Caco-2 (cell line): ENCODE data around the gene GSKIP. TPM values are rescaled to one million over a fixed set of nuclear protein-coding genes. Genes with fewer than 3 reads are reported as not detected.

Source experiments
- BruUV-seq: library from RNA; stranded (reverse); fragments of 400-500 nt; replicated peaks from 2 replicates; lab custom pipeline; 2021; lab: Mats Ljungman, UMichigan
- CTCF ChIA-PET: fragments of 300-600 bp; sonication (Branson Sonifier 250); formaldehyde crosslinking; loops from one replicate; lab custom pipeline; 2022; ENCODE audit warnings: antibody characterized with exemption; lab: Charles Lee
- POLR2A ChIA-PET: fragments of 300-600 bp; sonication (Branson Sonifier 250); formaldehyde crosslinking; loops from one replicate; lab custom pipeline; 2022; ENCODE audit warnings: antibody characterized with exemption; lab: Charles Lee
- DNase-seq, 2 experiments: peaks; one replicate each; pipeline versions ENCODE4 v3.0.0 to v3.0.0-alpha.2; 2020 to 2022
- H3K27me3 ChIP-seq: replicated peaks from 2 replicates; pipeline ENCODE4 v1.6.0; 2011; ENCODE audit warnings: low read length; ENCODE audit not compliant: control insufficient read depth, insufficient read depth
- H3K36me3 ChIP-seq: 2 replicates; pipeline ENCODE4 v1.5.1; 2011; ENCODE audit warnings: low read length; ENCODE audit not compliant: control insufficient read depth, insufficient read depth
- H3K4me1 ChIP-seq: fragments of 250-450 bp; sonication (Bioruptor Pico); 2 replicates; pipeline ENCODE4 v1.5.1; 2020; ENCODE audit warnings: mild to moderate bottlenecking
- H3K4me3 ChIP-seq: 2 replicates; pipeline ENCODE4 v1.5.1; 2011; ENCODE audit warnings: low read depth, mild to moderate bottlenecking, control low read depth, low read length
- H3K9me3 ChIP-seq: fragments of 250-450 bp; sonication (Bioruptor Pico); 2 replicates; pipeline ENCODE4 v1.5.1; 2020; ENCODE audit warnings: mild to moderate bottlenecking, moderate library complexity
- H3K27ac Mint-ChIP-seq: one replicate; pipeline ENCODE4 v1.8.0; 2022; ENCODE audit warnings: mixed read lengths; ENCODE audit not compliant: unreplicated experiment
- H3K27me3 Mint-ChIP-seq: one replicate; pipeline ENCODE4 v1.8.0; 2022; ENCODE audit warnings: mixed read lengths; ENCODE audit not compliant: insufficient read depth, unreplicated experiment
- H3K36me3 Mint-ChIP-seq: one replicate; pipeline ENCODE4 v1.8.0; 2022; ENCODE audit warnings: mild to moderate bottlenecking, mixed read lengths; ENCODE audit not compliant: insufficient read depth, unreplicated experiment
- H3K4me1 Mint-ChIP-seq: one replicate; pipeline ENCODE4 v1.8.0; 2022; ENCODE audit warnings: low read depth, mixed read lengths; ENCODE audit not compliant: unreplicated experiment
- H3K4me3 Mint-ChIP-seq: one replicate; pipeline ENCODE4 v1.8.0; 2022; ENCODE audit warnings: mild to moderate bottlenecking, moderate library complexity, mixed read lengths; ENCODE audit not compliant: unreplicated experiment
- H3K9me3 Mint-ChIP-seq: one replicate; pipeline ENCODE4 v1.8.0; 2022; ENCODE audit warnings: mixed read lengths; ENCODE audit not compliant: unreplicated experiment
- CTCF ChIP-seq, 2 experiments: fragments of 200-600 bp in 1 of 2; IDR thresholded peaks; 1 replicate in 1 of 2; 2 replicates in 1 of 2; pipeline versions ENCODE4 v1.5.1 to v1.8.0; 2011 to 2022; ENCODE audit warnings: antibody characterized with exemption in 1 of 2, control low read depth in 1 of 2, inconsistent platforms in 1 of 2, low read depth in 1 of 2, low read length in 1 of 2, mild to moderate bottlenecking in 1 of 2, moderate library complexity in 1 of 2; ENCODE audit not compliant: insufficient read depth in 1 of 2, severe bottlenecking in 1 of 2, unreplicated experiment in 1 of 2
- intact Hi-C: fragments of 100-400 bp; cut with micrococcal nuclease; formaldehyde crosslinking; loops from one replicate; pipeline ENCODE4 v1.10.0; 2022; ENCODE audit not compliant: unreplicated experiment
- total RNA-seq: library from RNA; stranded (reverse); gene quantifications from 2 replicates; pipeline ENCODE4 v1.2.3, GENCODE V29; 2022

The GSKIP gene
- total RNA-seq, 1 experiment from 2014 or later, result 24.1 TPM

DNA sequence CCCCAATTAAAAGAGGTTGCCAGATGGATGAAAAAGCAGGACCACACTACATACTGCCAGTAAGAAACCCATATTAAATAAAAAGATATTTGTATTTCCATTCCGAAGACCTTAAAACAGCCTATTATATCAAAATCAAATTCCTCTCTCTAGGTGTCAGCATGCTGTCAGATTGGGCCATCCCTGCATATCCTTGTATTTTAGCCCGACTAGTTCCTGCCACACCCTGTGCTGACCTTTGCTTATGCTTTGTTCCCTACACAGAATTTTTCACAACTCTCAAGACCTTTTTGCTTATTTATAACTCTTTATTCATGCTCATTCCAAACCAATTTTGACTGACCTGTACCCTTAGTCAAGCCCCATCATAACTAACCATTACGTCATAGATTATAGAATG, 12.8 kb downstream of the GSKIP start:
- peaks cover 5% of the 10 kb centered on the region for H3K36me3 Mint-ChIP-seq
- POLR2A ChIA-PET, result no interaction called here

GRCh38 chr14:96380735-96381134, 17.4 kb downstream of the GSKIP start:
- no peak for DNase-seq
- no peaks in the 10 kb centered on the region for H3K27me3 ChIP-seq
- H3K4me1 ChIP-seq, result no peaks in the 10 kb centered on the region
- H3K4me3 ChIP-seq, result no peak overlapping the region
- no TSS peak for BruUV-seq
- ChIA-PET CTCF (no interaction called here), POLR2A (no interaction called here)
- TF ChIP-seq CTCF (IDR thresholded peaks at IDR 0.05; ENCODE audit: insufficient read depth in 1 of 2, low read depth in 1 of 2, low read length in 1 of 2, severe bottlenecking in 1 of 2, unreplicated experiment in 1 of 2), result no peak
- peaks cover 15% of the 10 kb centered on the region for H3K36me3 Mint-ChIP-seq
- peaks cover 1% of the 10 kb centered on the region; the same call in 1 of the 2 replicates for H3K36me3 ChIP-seq
- no peak overlapping the region for H3K27ac Mint-ChIP-seq
- intact Hi-C loops, result no loop called here
- no peaks in the 10 kb centered on the region for H3K9me3 ChIP-seq
- H3K4me1 Mint-ChIP-seq, result no peaks in the 10 kb centered on the region
- H3K4me3 Mint-ChIP-seq, result no peak overlapping the region
- H3K27me3 Mint-ChIP-seq, result no peaks in the 10 kb centered on the region
- H3K9me3 Mint-ChIP-seq, result no peaks in the 10 kb centered on the region

More for the DNA sequence above, 12.8 kb downstream of the GSKIP start:
- DNase-seq, result no peak
- Histone ChIP-seq H3K4me1 (no peaks in the 10 kb centered on the region), H3K9me3 (no peaks in the 10 kb centered on the region), H3K4me3 (no peak overlapping the region), H3K36me3 (no peaks in the 10 kb centered on the region), H3K27me3 (no peaks in the 10 kb centered on the region)
- CTCF ChIA-PET, result no interaction called here
- H3K4me1 Mint-ChIP-seq, result no peaks in the 10 kb centered on the region
- H3K9me3 Mint-ChIP-seq, result no peaks in the 10 kb centered on the region
- TF ChIP-seq CTCF (IDR thresholded peaks at IDR 0.05; ENCODE audit: insufficient read depth in 1 of 2, low read depth in 1 of 2, low read length in 1 of 2, severe bottlenecking in 1 of 2, unreplicated experiment in 1 of 2), result no peak
- no peak overlapping the region for H3K27ac Mint-ChIP-seq
- intact Hi-C loops, result no loop called here
- no peak overlapping the region for H3K4me3 Mint-ChIP-seq
- no TSS peak for BruUV-seq
- H3K27me3 Mint-ChIP-seq, result no peaks in the 10 kb centered on the region

DNA sequence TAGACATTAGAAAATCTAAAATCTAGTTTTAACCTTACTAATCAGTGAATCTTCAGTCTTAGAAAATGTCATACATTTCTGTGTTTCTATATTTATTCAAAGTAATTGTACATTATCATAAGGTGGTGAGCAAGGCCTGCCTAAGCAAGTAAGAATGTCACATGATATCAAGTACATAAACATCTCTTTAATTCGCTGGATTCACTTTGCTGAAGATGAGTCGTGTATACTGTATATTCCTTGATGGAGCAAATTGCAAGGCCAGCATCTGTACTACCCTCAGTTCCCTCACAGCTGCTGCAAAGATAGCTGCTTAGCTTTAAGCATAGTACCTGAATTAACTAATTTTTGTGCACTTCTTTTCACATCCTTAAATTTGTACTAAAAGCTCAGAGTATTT, 20.1 kb downstream of the GSKIP start:
- no peaks in the 10 kb centered on the region for H3K9me3 ChIP-seq
- H3K4me3 ChIP-seq, result no peak overlapping the region
- ChIA-PET POLR2A (no interaction called here), CTCF (no interaction called here)
- H3K9me3 Mint-ChIP-seq, result no peaks in the 10 kb centered on the region
- no peaks in the 10 kb centered on the region for H3K27me3 ChIP-seq
- H3K36me3 Mint-ChIP-seq, result peaks cover 15% of the 10 kb centered on the region
- no peaks in the 10 kb centered on the region for H3K27me3 Mint-ChIP-seq
- BruUV-seq, result no TSS peak
- peaks cover 1% of the 10 kb centered on the region; the same call in 1 of the 2 replicates for H3K36me3 ChIP-seq
- H3K27ac Mint-ChIP-seq, result no peak overlapping the region
- H3K4me1 ChIP-seq, result no peaks in the 10 kb centered on the region
- H3K4me3 Mint-ChIP-seq, result no peak overlapping the region
- DNase-seq, result no peak
- TF ChIP-seq CTCF (IDR thresholded peaks at IDR 0.05; ENCODE audit: insufficient read depth in 1 of 2, low read depth in 1 of 2, low read length in 1 of 2, severe bottlenecking in 1 of 2, unreplicated experiment in 1 of 2), result no peak
- H3K4me1 Mint-ChIP-seq, result no peaks in the 10 kb centered on the region
- intact Hi-C loops, result no loop called here
